SU-DHL-6 (cell line): ENCODE data around the gene SLC35G6.

Experiments
- H2AFZ ChIP-seq: fragments of 200-600 bp; sonication (generic); 2 replicates; pipeline ENCODE4 v1.6.1; 2014; ENCODE audit warnings: low read depth, mild to moderate bottlenecking, moderate library complexity, mixed read lengths, antibody characterized with exemption, low read length; ENCODE audit not compliant: severe bottlenecking
- H3F3A ChIP-seq: fragments of 200-600 bp; shearing (Covaris generic); 2 replicates; pipeline ENCODE4 v1.6.0; 2016; ENCODE audit warnings: antibody characterized with exemption, mild to moderate bottlenecking; ENCODE audit not compliant: insufficient read depth
- H3K27ac ChIP-seq: fragments of 200-600 bp; sonication (generic); 2 replicates; pipeline ENCODE4 v1.5.1; 2016; ENCODE audit warnings: low read depth, mild to moderate bottlenecking, low read length, moderate library complexity, mixed read lengths
- H3K27me3 ChIP-seq: fragments of 200-600 bp; sonication (generic), shearing (Covaris generic); 2 replicates; pipeline ENCODE4 v1.6.0; 2014; ENCODE audit warnings: mild to moderate bottlenecking, low read length
- H3K36me3 ChIP-seq: fragments of 200-600 bp; sonication (generic); 2 replicates; pipeline ENCODE4 v1.6.1; 2014; ENCODE audit warnings: mild to moderate bottlenecking, low read length, mixed read lengths
- H3K4me2 ChIP-seq: fragments of 300-600, 200-600 bp; shearing (Covaris generic), sonication (generic); 2 replicates; pipeline ENCODE4 v1.6.0; 2014; ENCODE audit warnings: low read length, low read depth, mild to moderate bottlenecking; ENCODE audit not compliant: poor library complexity, severe bottlenecking
- H3K4me3 ChIP-seq: fragments of 200-600 bp; sonication (generic); 2 replicates; pipeline ENCODE4 v1.5.1; 2014; ENCODE audit warnings: antibody characterized with exemption, low read length, mild to moderate bottlenecking, mixed read lengths; ENCODE audit not compliant: insufficient read depth, poor library complexity, severe bottlenecking
- H3K79me2 ChIP-seq: fragments of 200-600 bp; sonication (generic); 2 replicates; pipeline ENCODE4 v1.6.1; 2014; ENCODE audit warnings: mild to moderate bottlenecking, low read length, moderate library complexity; ENCODE audit not compliant: insufficient read depth
- H3K9ac ChIP-seq: fragments of 200-600 bp; sonication (generic); 2 replicates; pipeline ENCODE4 v1.7.0; 2014; ENCODE audit warnings: mild to moderate bottlenecking, low read length
- H3K9me2 ChIP-seq: fragments of 200-600 bp; sonication (generic); replicated peaks from 2 replicates; pipeline ENCODE4 v1.6.1; 2014; ENCODE audit warnings: low read length; ENCODE audit not compliant: insufficient read depth
- H3K9me3 ChIP-seq: fragments of 200-600 bp; sonication (generic); 2 replicates; pipeline ENCODE4 v1.6.1; 2014; ENCODE audit warnings: low read length, mixed read lengths; ENCODE audit not compliant: insufficient read depth
- H4K20me1 ChIP-seq: fragments of 200-600 bp; sonication (generic); 2 replicates; pipeline ENCODE4 v1.6.1; 2014; ENCODE audit warnings: low read depth, mild to moderate bottlenecking, antibody characterized with exemption, low read length, moderate library complexity, mixed read lengths
- CTCF ChIP-seq: fragments of 200-600 bp; sonication (generic); IDR thresholded peaks from one replicate; pipeline ENCODE4 v1.5.1; 2017; ENCODE audit warnings: antibody characterized with exemption, mild to moderate bottlenecking, low read length, moderate library complexity; ENCODE audit not compliant: insufficient read depth, poor library complexity, severe bottlenecking
- EZH2phosphoT487 ChIP-seq: fragments of 200-600 bp; sonication (generic), shearing (Covaris generic); conservative IDR thresholded peaks from 2 replicates; pipeline ENCODE4 v1.6.1; 2018; ENCODE audit warnings: mild to moderate bottlenecking, antibody characterized with exemption, low read length, moderate library complexity, mixed read lengths

Gene SLC35G6

DNA sequence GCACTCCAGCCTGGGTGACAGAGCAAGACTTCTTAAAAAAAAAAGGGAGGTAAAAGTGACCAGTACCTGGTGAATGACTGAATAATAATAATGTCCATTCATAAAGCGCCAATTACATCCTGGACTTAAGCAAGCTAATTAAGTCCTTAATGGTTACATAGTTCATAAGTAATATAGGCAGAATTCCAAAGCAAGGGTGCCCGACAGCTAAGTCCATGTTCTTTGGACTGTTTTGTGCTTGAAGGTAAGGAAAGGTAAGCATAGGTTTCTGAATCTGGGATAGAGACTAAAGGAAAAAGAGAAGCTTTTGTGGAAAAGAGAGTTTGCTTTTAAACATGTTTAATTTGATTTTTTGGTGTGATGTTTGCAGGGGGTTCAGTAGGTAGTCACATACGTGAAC lies 12.7 kb downstream of the SLC35G6 start:
- no peaks in the 10 kb centered on the region for H3K9me2 ChIP-seq
- H3K9me3 ChIP-seq, result no peaks in the 10 kb centered on the region
- no peak overlapping the region for H2AFZ ChIP-seq
- H3K27ac ChIP-seq, result no peak overlapping the region
- peaks cover 73% of the 10 kb centered on the region for H3K79me2 ChIP-seq
- H3K36me3 ChIP-seq, result peaks cover 2% of the 10 kb centered on the region
- no peaks in the 10 kb centered on the region for H3K27me3 ChIP-seq
- no peak overlapping the region for H3K4me3 ChIP-seq
- H4K20me1 ChIP-seq, result 0 out of 2 replicates have a peak, but pooled peaks cover 3% of the 10 kb centered on the region
- H3K9ac ChIP-seq, result no peak overlapping the region
- no peaks in the 10 kb centered on the region for H3F3A ChIP-seq
- TF ChIP-seq CTCF (no peak), EZH2phosphoT487 (no peak)
- no peak overlapping the region for H3K4me2 ChIP-seq

- TF ChIP-seq CTCF (no peak), EZH2phosphoT487 (no peak)
- Histone ChIP-seq H3K9ac (no peak overlapping the region), H3F3A (no peaks in the 10 kb centered on the region), H3K79me2 (peaks cover 53% of the 10 kb centered on the region), H2AFZ (no peak overlapping the region), H3K27me3 (no peaks in the 10 kb centered on the region), H3K9me2 (no peaks in the 10 kb centered on the region), H3K4me3 (no peak overlapping the region), H3K4me2 (no peak overlapping the region), H4K20me1 (0 out of 2 replicates have a peak, but pooled peaks cover 3% of the 10 kb centered on the region), H3K27ac (no peak overlapping the region), H3K36me3 (peaks cover 5% of the 10 kb centered on the region), H3K9me3 (no peaks in the 10 kb centered on the region)
These were observed 14.7 kb downstream of the SLC35G6 start for GRCh38 chr17:7495906-7496434.

DNA sequence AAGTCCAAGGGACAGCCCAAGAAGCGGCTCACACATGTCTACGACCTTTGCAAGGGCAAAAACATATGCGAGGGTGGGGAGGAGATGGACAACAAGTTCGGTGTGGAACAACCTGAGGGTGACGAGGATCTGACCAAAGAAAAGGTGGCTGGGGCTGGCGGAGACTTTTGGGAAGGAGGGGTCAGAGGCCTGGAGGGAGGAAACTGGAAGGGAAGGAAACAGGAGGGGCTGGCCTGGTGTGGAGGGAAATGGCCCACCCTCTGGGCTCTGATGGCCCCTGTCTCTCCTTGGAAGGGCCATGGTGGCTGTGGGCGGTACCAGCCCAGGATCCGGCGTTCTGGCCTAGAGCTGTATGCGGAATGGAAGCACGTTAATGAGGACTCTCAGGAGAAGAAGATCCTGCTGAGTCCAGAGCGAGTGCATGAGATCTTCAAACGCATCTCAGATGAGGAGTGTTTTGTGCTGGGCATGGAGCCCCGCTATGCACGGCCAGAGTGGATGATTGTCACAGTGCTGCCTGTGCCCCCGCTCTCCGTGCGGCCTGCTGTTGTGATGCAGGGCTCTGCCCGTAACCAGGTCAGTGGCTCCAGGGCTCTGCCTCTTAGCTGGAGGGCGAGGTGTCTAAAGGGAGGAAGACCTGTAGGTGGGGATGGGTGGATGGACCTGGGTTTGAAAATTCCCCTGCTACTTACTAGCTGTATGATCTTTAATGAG lies 15.4 kb downstream of the SLC35G6 start:
- no peaks in the 10 kb centered on the region for H3F3A ChIP-seq
- no peak overlapping the region for H3K27ac ChIP-seq
- H3K27me3 ChIP-seq, result no peaks in the 10 kb centered on the region
- no peak overlapping the region for H3K4me3 ChIP-seq
- H3K4me2 ChIP-seq, result no peak overlapping the region
- no peaks in the 10 kb centered on the region for H3K9me2 ChIP-seq
- peaks cover 46% of the 10 kb centered on the region for H3K79me2 ChIP-seq
- H3K9me3 ChIP-seq, result no peaks in the 10 kb centered on the region
- H4K20me1 ChIP-seq, result 0 out of 2 replicates have a peak, but pooled peaks cover 3% of the 10 kb centered on the region
- TF ChIP-seq CTCF, result no peak
- no peak for TF ChIP-seq EZH2phosphoT487
- no peak overlapping the region for H3K9ac ChIP-seq
- H2AFZ ChIP-seq, result no peak overlapping the region
- peaks cover 5% of the 10 kb centered on the region for H3K36me3 ChIP-seq
